ENCODE results near the gene EZH2.

EZH2 gene

GRCh38 chr7:148790850-148791249 lies 93.2 kb downstream of the EZH2 start:
- H3K4me2 ChIP-seq (ENCODE audit: low read length): no peak overlapping the region
- H3K18ac ChIP-seq (ENCODE audit: low read length): no peak overlapping the region
- no peaks in the 10 kb centered on the region for H3K79me1 ChIP-seq (ENCODE audit: low read length)
- no peak overlapping the region for H3K9ac ChIP-seq (ENCODE audit: low read length)
- H2AK5ac ChIP-seq (ENCODE audit: low read length): no peak overlapping the region
- no peak overlapping the region for H2BK120ac ChIP-seq (ENCODE audit: insufficient read depth, low read length, poor library complexity)
- H4K91ac ChIP-seq (ENCODE audit: low read depth, low read length): no peak overlapping the region
- no peaks in the 10 kb centered on the region for H3K79me2 ChIP-seq (ENCODE audit: control insufficient read depth, insufficient read depth, low read length, poor library complexity)
- WGBS (ENCODE audit: extremely low coverage, insufficient coverage, insufficient read length): no CpG with 5 or more reads among the region's 2 CpGs
- no peak overlapping the region for H3K23ac ChIP-seq (ENCODE audit: low read length)
- H3K27me3 ChIP-seq (ENCODE audit: insufficient read depth, low read length): no peaks in the 10 kb centered on the region
- no peak overlapping the region for H2BK5ac ChIP-seq (ENCODE audit: low read depth, low read length, poor library complexity)
- no peak overlapping the region for H4K12ac ChIP-seq (ENCODE audit: low read depth, low read length)
- no peak overlapping the region for H3K4ac ChIP-seq (ENCODE audit: low read depth, low read length)
- H3K4me3 ChIP-seq (ENCODE audit: low read depth, low read length): no peak overlapping the region
- H3K4me1 ChIP-seq (ENCODE audit: control insufficient read depth in 1 of 2, insufficient read depth in 2 of 2, low read length in 2 of 2): no peaks in the 10 kb centered on the region
- H3K36me3 ChIP-seq (ENCODE audit: control insufficient read depth in 1 of 2, insufficient read depth in 2 of 2, low read length in 2 of 2): peaks cover 41 to 51% of the 10 kb centered on the region in 2 experiments
- DNase-seq: no peak
- H3K14ac ChIP-seq (ENCODE audit: low read length): no peak overlapping the region
- H3K27ac ChIP-seq (ENCODE audit: low read depth, low read length): no peak overlapping the region
- H3K9me3 ChIP-seq (ENCODE audit: insufficient read depth, low read depth, low read length): no peaks in the 10 kb centered on the region
- H4K8ac ChIP-seq (ENCODE audit: low read depth, low read length): no peak overlapping the region
- H2BK12ac ChIP-seq (ENCODE audit: low read length): no peak overlapping the region
- H2AFZ ChIP-seq (ENCODE audit: insufficient read depth, low read length, poor library complexity): no peak overlapping the region

- no peak overlapping the region for H3K4ac ChIP-seq (ENCODE audit: low read depth, low read length)
- H4K91ac ChIP-seq (ENCODE audit: low read depth, low read length): no peak overlapping the region
- H3K9ac ChIP-seq (ENCODE audit: low read length): no peak overlapping the region
- no peak overlapping the region for H2AFZ ChIP-seq (ENCODE audit: insufficient read depth, low read length, poor library complexity)
- H3K23ac ChIP-seq (ENCODE audit: low read length): no peak overlapping the region
- no peak overlapping the region for H4K12ac ChIP-seq (ENCODE audit: low read depth, low read length)
- no peaks in the 10 kb centered on the region for H3K79me1 ChIP-seq (ENCODE audit: low read length)
- no peak overlapping the region for H3K27ac ChIP-seq (ENCODE audit: low read depth, low read length)
- H2AK5ac ChIP-seq (ENCODE audit: low read length): no peak overlapping the region
- DNase-seq: no peak
- no peak overlapping the region for H3K14ac ChIP-seq (ENCODE audit: low read length)
- peaks cover 38 to 53% of the 10 kb centered on the region in 2 experiments for H3K36me3 ChIP-seq (ENCODE audit: control insufficient read depth in 1 of 2, insufficient read depth in 2 of 2, low read length in 2 of 2)
- H4K8ac ChIP-seq (ENCODE audit: low read depth, low read length): no peak overlapping the region
- no peaks in the 10 kb centered on the region for H3K79me2 ChIP-seq (ENCODE audit: control insufficient read depth, insufficient read depth, low read length, poor library complexity)
- no peak overlapping the region for H3K18ac ChIP-seq (ENCODE audit: low read length)
- no peaks in the 10 kb centered on the region for H3K4me1 ChIP-seq (ENCODE audit: control insufficient read depth in 1 of 2, insufficient read depth in 2 of 2, low read length in 2 of 2)
- H3K4me3 ChIP-seq (ENCODE audit: low read depth, low read length): no peak overlapping the region
- no peaks in the 10 kb centered on the region for H3K27me3 ChIP-seq (ENCODE audit: insufficient read depth, low read length)
- no peak overlapping the region for H2BK12ac ChIP-seq (ENCODE audit: low read length)
- H3K4me2 ChIP-seq (ENCODE audit: low read length): no peak overlapping the region
- no peaks in the 10 kb centered on the region for H3K9me3 ChIP-seq (ENCODE audit: insufficient read depth, low read depth, low read length)
- no CpG with 5 or more reads among the region's 8 CpGs for WGBS (ENCODE audit: extremely low coverage, insufficient coverage, insufficient read length)
- no peak overlapping the region for H2BK120ac ChIP-seq (ENCODE audit: insufficient read depth, low read length, poor library complexity)
- H2BK5ac ChIP-seq (ENCODE audit: low read depth, low read length, poor library complexity): no peak overlapping the region
Measured at GRCh38 chr7:148790131-148790726, 93.9 kb downstream of the EZH2 start.

GRCh38 chr7:148789220-148789619 lies 94.9 kb downstream of the EZH2 start:
- Histone ChIP-seq H3K23ac (ENCODE audit: low read length) (no peak overlapping the region), H2BK12ac (ENCODE audit: low read length) (no peak overlapping the region), H3K9ac (ENCODE audit: low read length) (no peak overlapping the region), H3K27me3 (ENCODE audit: insufficient read depth, low read length) (no peaks in the 10 kb centered on the region), H3K79me1 (ENCODE audit: low read length) (no peaks in the 10 kb centered on the region), H3K79me2 (ENCODE audit: control insufficient read depth, insufficient read depth, low read length, poor library complexity) (no peaks in the 10 kb centered on the region), H4K8ac (ENCODE audit: low read depth, low read length) (no peak overlapping the region), H3K14ac (ENCODE audit: low read length) (no peak overlapping the region), H3K18ac (ENCODE audit: low read length) (no peak overlapping the region), H2BK120ac (ENCODE audit: insufficient read depth, low read length, poor library complexity) (no peak overlapping the region), H3K4ac (ENCODE audit: low read depth, low read length) (no peak overlapping the region), H3K36me3 (ENCODE audit: control insufficient read depth in 1 of 2, insufficient read depth in 2 of 2, low read length in 2 of 2) (peaks cover 34 to 49% of the 10 kb centered on the region in 2 experiments), H3K4me2 (ENCODE audit: low read length) (no peak overlapping the region), H2BK5ac (ENCODE audit: low read depth, low read length, poor library complexity) (no peak overlapping the region), H4K12ac (ENCODE audit: low read depth, low read length) (no peak overlapping the region), H2AFZ (ENCODE audit: insufficient read depth, low read length, poor library complexity) (no peak overlapping the region), H3K4me3 (ENCODE audit: low read depth, low read length) (no peak overlapping the region), H3K9me3 (ENCODE audit: insufficient read depth, low read depth, low read length) (no peaks in the 10 kb centered on the region), H4K91ac (ENCODE audit: low read depth, low read length) (no peak overlapping the region), H3K4me1 (ENCODE audit: control insufficient read depth in 1 of 2, insufficient read depth in 2 of 2, low read length in 2 of 2) (no peaks in the 10 kb centered on the region), H2AK5ac (ENCODE audit: low read length) (no peak overlapping the region), H3K27ac (ENCODE audit: low read depth, low read length) (no peak overlapping the region)
- no peak for DNase-seq
- WGBS (ENCODE audit: extremely low coverage, insufficient coverage, insufficient read length): no CpG with 5 or more reads among the region's 7 CpGs

GRCh38 chr7:148787571-148788295 lies 96.4 kb downstream of the EZH2 start:
- no CpG with 5 or more reads among the region's 14 CpGs for WGBS (ENCODE audit: extremely low coverage, insufficient coverage, insufficient read length)
- no peaks in the 10 kb centered on the region for H3K27me3 ChIP-seq (ENCODE audit: insufficient read depth, low read length)

More at GRCh38 chr7:148787571-148788295, 96.4 kb downstream of the EZH2 start:
- no peaks in the 10 kb centered on the region for H3K79me2 ChIP-seq (ENCODE audit: control insufficient read depth, insufficient read depth, low read length, poor library complexity)
- no peak overlapping the region for H3K4me3 ChIP-seq (ENCODE audit: low read depth, low read length)
- peaks cover 41 to 54% of the 10 kb centered on the region in 2 experiments for H3K36me3 ChIP-seq (ENCODE audit: control insufficient read depth in 1 of 2, insufficient read depth in 2 of 2, low read length in 2 of 2)
- H3K27ac ChIP-seq (ENCODE audit: low read depth, low read length): no peak overlapping the region
- H3K9me3 ChIP-seq (ENCODE audit: insufficient read depth, low read depth, low read length): peaks cover 2% of the 10 kb centered on the region
- no peak overlapping the region for H3K23ac ChIP-seq (ENCODE audit: low read length)
- no peak overlapping the region for H2AFZ ChIP-seq (ENCODE audit: insufficient read depth, low read length, poor library complexity)
- H3K4me2 ChIP-seq (ENCODE audit: low read length): no peak overlapping the region
- no peaks in the 10 kb centered on the region for H3K4me1 ChIP-seq (ENCODE audit: control insufficient read depth in 1 of 2, insufficient read depth in 2 of 2, low read length in 2 of 2)
- no peak overlapping the region for H3K4ac ChIP-seq (ENCODE audit: low read depth, low read length)
- H3K9ac ChIP-seq (ENCODE audit: low read length): no peak overlapping the region
- DNase-seq: no peak
- no peak overlapping the region for H4K91ac ChIP-seq (ENCODE audit: low read depth, low read length)
- H2BK5ac ChIP-seq (ENCODE audit: low read depth, low read length, poor library complexity): no peak overlapping the region
- no peak overlapping the region for H3K14ac ChIP-seq (ENCODE audit: low read length)
- H2AK5ac ChIP-seq (ENCODE audit: low read length): no peak overlapping the region
- H3K79me1 ChIP-seq (ENCODE audit: low read length): no peaks in the 10 kb centered on the region
- no peak overlapping the region for H3K18ac ChIP-seq (ENCODE audit: low read length)
- H2BK12ac ChIP-seq (ENCODE audit: low read length): no peak overlapping the region
- H4K8ac ChIP-seq (ENCODE audit: low read depth, low read length): no peak overlapping the region
- no peak overlapping the region for H4K12ac ChIP-seq (ENCODE audit: low read depth, low read length)
- no peak overlapping the region for H2BK120ac ChIP-seq (ENCODE audit: insufficient read depth, low read length, poor library complexity)
